ENCODE results near the gene ATP2A2. TPM values are rescaled to one million over a fixed set of nuclear protein-coding genes. Genes with fewer than 3 reads are reported as not detected.
"Not testable (repeated sequence)": the region's sequence is repeated elsewhere in the genome, so short reads cannot be mapped to it uniquely, and the experiment has no call there.

ATP2A2 gene
- total and polyA plus RNA-seq, 4 donors: 129 to 304 (median 263) TPM

GRCh38 chr12:110255890-110256456 lies 25.1 kb upstream of the ATP2A2 start:
- not testable (repeated sequence) for H3K27ac ChIP-seq (ENCODE audit: low read depth, low read length); H3K9me3 ChIP-seq (ENCODE audit: control insufficient read depth, insufficient read depth, low read length); H3K4me1 ChIP-seq (ENCODE audit: control insufficient read depth, insufficient read depth, low read length); H3K4me3 ChIP-seq (ENCODE audit: low read depth, low read length); DNase-seq (ENCODE audit: low read depth in 4 of 6, low spot score in 6 of 6); H3K27me3 ChIP-seq (ENCODE audit: control insufficient read depth, insufficient read depth, low read length); H3K36me3 ChIP-seq (ENCODE audit: control insufficient read depth, insufficient read depth, low read length)
- WGBS (ENCODE audit: insufficient coverage): no CpG with 5 or more reads among the region's 11 CpGs

GRCh38 chr12:110256780-110257431 lies 24.1 kb upstream of the ATP2A2 start:
- no peak for DNase-seq (ENCODE audit: low read depth in 4 of 6, low spot score in 6 of 6)
- Histone ChIP-seq H3K9me3 (ENCODE audit: control insufficient read depth, insufficient read depth, low read length) (no peaks in the 10 kb centered on the region), H3K36me3 (ENCODE audit: control insufficient read depth, insufficient read depth, low read length) (no peaks in the 10 kb centered on the region), H3K4me1 (ENCODE audit: control insufficient read depth, insufficient read depth, low read length) (peaks cover 8% of the 10 kb centered on the region), H3K27me3 (ENCODE audit: control insufficient read depth, insufficient read depth, low read length) (no peaks in the 10 kb centered on the region), H3K4me3 (ENCODE audit: low read depth, low read length) (no peak overlapping the region), H3K27ac (ENCODE audit: low read depth, low read length) (no peak overlapping the region)
- 56% methylated on average over 7 of the region's 12 CpGs for WGBS (ENCODE audit: insufficient coverage)

- Histone ChIP-seq H3K27ac (ENCODE audit: low read depth, low read length) (no peak overlapping the region), H3K36me3 (ENCODE audit: control insufficient read depth, insufficient read depth, low read length) (no peaks in the 10 kb centered on the region), H3K9me3 (ENCODE audit: control insufficient read depth, insufficient read depth, low read length) (no peaks in the 10 kb centered on the region), H3K27me3 (ENCODE audit: control insufficient read depth, insufficient read depth, low read length) (no peaks in the 10 kb centered on the region), H3K4me1 (ENCODE audit: control insufficient read depth, insufficient read depth, low read length) (peaks cover 4% of the 10 kb centered on the region), H3K4me3 (ENCODE audit: low read depth, low read length) (no peak overlapping the region)
- DNase-seq (ENCODE audit: low read depth in 4 of 6, low spot score in 6 of 6): no peak
- 86% methylated on average over 9 of the region's 12 CpGs for WGBS (ENCODE audit: insufficient coverage)
Observed at GRCh38 chr12:110258466-110258865, 22.6 kb upstream of the ATP2A2 start.

GRCh38 chr12:110262442-110263388 lies 18.3 kb upstream of the ATP2A2 start:
- Histone ChIP-seq H3K4me1 (ENCODE audit: control insufficient read depth, insufficient read depth, low read length) (peaks cover 4% of the 10 kb centered on the region), H3K4me3 (ENCODE audit: low read depth, low read length) (no peak overlapping the region), H3K9me3 (ENCODE audit: control insufficient read depth, insufficient read depth, low read length) (no peaks in the 10 kb centered on the region), H3K36me3 (ENCODE audit: control insufficient read depth, insufficient read depth, low read length) (no peaks in the 10 kb centered on the region), H3K27me3 (ENCODE audit: control insufficient read depth, insufficient read depth, low read length) (no peaks in the 10 kb centered on the region), H3K27ac (ENCODE audit: low read depth, low read length) (no peak overlapping the region)
- 98% methylated on average over 9 of the region's 17 CpGs for WGBS (ENCODE audit: insufficient coverage)
- no peak for DNase-seq (ENCODE audit: low read depth in 4 of 6, low spot score in 6 of 6)

- H3K27ac ChIP-seq (ENCODE audit: low read depth, low read length): no peak overlapping the region
- H3K36me3 ChIP-seq (ENCODE audit: control insufficient read depth, insufficient read depth, low read length): no peaks in the 10 kb centered on the region
Observed at GRCh38 chr12:110266381-110266960, 14.6 kb upstream of the ATP2A2 start.

GRCh38 chr12:110266980-110267620 lies 13.9 kb upstream of the ATP2A2 start:
- peak in 2 of 6 donors; percentile 79 to 85 for DNase-seq (ENCODE audit: low read depth in 4 of 6, low spot score in 6 of 6)
- peak overlapping the region; percentile 67 for H3K27ac ChIP-seq (ENCODE audit: low read depth, low read length)
- no peaks in the 10 kb centered on the region for H3K36me3 ChIP-seq (ENCODE audit: control insufficient read depth, insufficient read depth, low read length)
- H3K4me3 ChIP-seq (ENCODE audit: low read depth, low read length): no peak overlapping the region
- H3K4me1 ChIP-seq (ENCODE audit: control insufficient read depth, insufficient read depth, low read length): peaks cover 18% of the 10 kb centered on the region
- H3K27me3 ChIP-seq (ENCODE audit: control insufficient read depth, insufficient read depth, low read length): no peaks in the 10 kb centered on the region
- 18% methylated on average over 2 of the region's 9 CpGs for WGBS (ENCODE audit: insufficient coverage)
- H3K9me3 ChIP-seq (ENCODE audit: control insufficient read depth, insufficient read depth, low read length): no peaks in the 10 kb centered on the region

More at GRCh38 chr12:110266381-110266960, 14.6 kb upstream of the ATP2A2 start:
- Histone ChIP-seq H3K4me3 (ENCODE audit: low read depth, low read length) (no peak overlapping the region), H3K27me3 (ENCODE audit: control insufficient read depth, insufficient read depth, low read length) (no peaks in the 10 kb centered on the region), H3K9me3 (ENCODE audit: control insufficient read depth, insufficient read depth, low read length) (no peaks in the 10 kb centered on the region), H3K4me1 (ENCODE audit: control insufficient read depth, insufficient read depth, low read length) (peaks cover 18% of the 10 kb centered on the region)
- no CpG with 5 or more reads among the region's 5 CpGs for WGBS (ENCODE audit: insufficient coverage)
- DNase-seq (ENCODE audit: low read depth in 4 of 6, low spot score in 6 of 6): no peak

GRCh38 chr12:110269622-110270124 lies 11.4 kb upstream of the ATP2A2 start:
- no peak for DNase-seq (ENCODE audit: low read depth in 4 of 6, low spot score in 6 of 6)
- Histone ChIP-seq H3K4me1 (ENCODE audit: control insufficient read depth, insufficient read depth, low read length) (peaks cover 18% of the 10 kb centered on the region), H3K27ac (ENCODE audit: low read depth, low read length) (peak overlapping the region; percentile 5), H3K36me3 (ENCODE audit: control insufficient read depth, insufficient read depth, low read length) (no peaks in the 10 kb centered on the region), H3K27me3 (ENCODE audit: control insufficient read depth, insufficient read depth, low read length) (no peaks in the 10 kb centered on the region), H3K4me3 (ENCODE audit: low read depth, low read length) (no peak overlapping the region), H3K9me3 (ENCODE audit: control insufficient read depth, insufficient read depth, low read length) (no peaks in the 10 kb centered on the region)
- 89% methylated on average over 3 of the region's 8 CpGs for WGBS (ENCODE audit: insufficient coverage)

GRCh38 chr12:110270125-110270962 lies 10.7 kb upstream of the ATP2A2 start:
- no peak overlapping the region for H3K4me3 ChIP-seq (ENCODE audit: low read depth, low read length)
- peak overlapping the region; percentile 27 for H3K27ac ChIP-seq (ENCODE audit: low read depth, low read length)
- H3K27me3 ChIP-seq (ENCODE audit: control insufficient read depth, insufficient read depth, low read length): no peaks in the 10 kb centered on the region
- H3K36me3 ChIP-seq (ENCODE audit: control insufficient read depth, insufficient read depth, low read length): no peaks in the 10 kb centered on the region
- 71% methylated on average over 3 of the region's 5 CpGs for WGBS (ENCODE audit: insufficient coverage)
- peak in 2 of 6 donors; percentile 53 to 62 for DNase-seq (ENCODE audit: low read depth in 4 of 6, low spot score in 6 of 6)
- peaks cover 18% of the 10 kb centered on the region for H3K4me1 ChIP-seq (ENCODE audit: control insufficient read depth, insufficient read depth, low read length)
- H3K9me3 ChIP-seq (ENCODE audit: control insufficient read depth, insufficient read depth, low read length): no peaks in the 10 kb centered on the region

All from spinal cord (tissue), 10 donors.